ENCODE data around the gene EML4.

EML4 gene

GRCh38 chr2:42249284-42249683 is 80.1 kb downstream of the EML4 start:
- DNase-seq (ENCODE audit: low spot score), result no peak
- TF ChIP-seq CTCF (IDR thresholded peaks at IDR 0.05; ENCODE audit: extremely low read depth, missing control alignments), result no peak

- no peak for TF ChIP-seq CTCF (IDR thresholded peaks at IDR 0.05; ENCODE audit: extremely low read depth, missing control alignments)
- DNase-seq (ENCODE audit: low spot score), result no peak
Measured at GRCh38 chr2:42249887-42250286, 80.7 kb downstream of the EML4 start.

GRCh38 chr2:42250925-42251324 is 81.8 kb downstream of the EML4 start:
- TF ChIP-seq CTCF (IDR thresholded peaks at IDR 0.05; ENCODE audit: extremely low read depth, missing control alignments), result no peak

GRCh38 chr2:42252464-42252863 is 83.3 kb downstream of the EML4 start:
- no peak for TF ChIP-seq CTCF (IDR thresholded peaks at IDR 0.05; ENCODE audit: extremely low read depth, missing control alignments)
- DNase-seq (ENCODE audit: low spot score), result no peak

More at GRCh38 chr2:42250925-42251324, 81.8 kb downstream of the EML4 start:
- no peak for DNase-seq (ENCODE audit: low spot score)

- no peak for DNase-seq (ENCODE audit: low spot score)
- TF ChIP-seq CTCF (IDR thresholded peaks at IDR 0.05; ENCODE audit: extremely low read depth, missing control alignments), result no peak
Measured at GRCh38 chr2:42254186-42254895, 85.2 kb downstream of the EML4 start.

- peak; percentile 22 for DNase-seq (ENCODE audit: low spot score)
- TF ChIP-seq CTCF (IDR thresholded peaks at IDR 0.05; ENCODE audit: extremely low read depth, missing control alignments), result no peak
Measured at GRCh38 chr2:42256505-42256904, 87.4 kb downstream of the EML4 start.

- DNase-seq (ENCODE audit: low spot score), result no peak
- no peak for TF ChIP-seq CTCF (IDR thresholded peaks at IDR 0.05; ENCODE audit: extremely low read depth, missing control alignments)
Measured at GRCh38 chr2:42261518-42262195, 92.5 kb downstream of the EML4 start.

Data from GM20000 (cell line).